Thymus (tissue), 11 donors: ENCODE measurements around the gene CD274. TPM values are rescaled to one million over a fixed set of nuclear protein-coding genes. Genes with fewer than 3 reads are reported as not detected.
"Not testable (repeated sequence)": the region's sequence is repeated elsewhere in the genome, so short reads cannot be mapped to it uniquely, and the experiment has no call there.

Experiments used
- DNase-seq, 9 donors: peaks; one replicate each; pipeline ENCODE4 v3.0.0-alpha.2; 2013; ENCODE audit warnings: low spot score in 9 of 9, low read depth in 6 of 9, missing footprints in 1 of 9
- H3K27ac ChIP-seq, 2 donors: one replicate each; pipeline ENCODE4 v1.5.1; 2013; ENCODE audit warnings: control low read depth in 1 of 2, low read depth in 1 of 2, low read length in 1 of 2, mild to moderate bottlenecking in 1 of 2, moderate library complexity in 1 of 2
- H3K27me3 ChIP-seq, 2 donors: one replicate each; pipeline ENCODE4 v1.5.1; 2013; ENCODE audit warnings: low read length in 1 of 2; ENCODE audit not compliant: control insufficient read depth in 2 of 2, insufficient read depth in 1 of 2
- H3K36me3 ChIP-seq, 2 donors: one replicate each; pipeline ENCODE4 v1.5.1; 2013; ENCODE audit warnings: low read length in 1 of 2, mild to moderate bottlenecking in 1 of 2, moderate library complexity in 1 of 2; ENCODE audit not compliant: control insufficient read depth in 2 of 2, insufficient read depth in 2 of 2
- H3K4me1 ChIP-seq, 2 donors: one replicate each; pipeline ENCODE4 v1.5.1; 2013; ENCODE audit warnings: low read length in 2 of 2; ENCODE audit not compliant: control insufficient read depth in 2 of 2, insufficient read depth in 2 of 2
- H3K4me3 ChIP-seq, 2 donors: one replicate each; pipeline ENCODE4 v1.5.1; 2013; ENCODE audit warnings: low read length in 2 of 2, control low read depth in 1 of 2, mild to moderate bottlenecking in 1 of 2
- H3K9me3 ChIP-seq, 2 donors: one replicate each; pipeline ENCODE4 v1.5.1; 2013; ENCODE audit warnings: low read length in 1 of 2, mild to moderate bottlenecking in 1 of 2; ENCODE audit not compliant: control insufficient read depth in 2 of 2, insufficient read depth in 1 of 2
- WGBS: extraction: QIAGEN DNeasy Blood & Tissue Kit; methylation state at CpG from one replicate; pipeline ENCODE4 v1.1.7; 2013; 5-methylcytosine and 5-hydroxymethylcytosine counted together
- polyA plus RNA-seq: library from polyadenylated mRNA; stranded (reverse); fragments of 200-250 nt; gene quantifications from one replicate; pipeline ENCODE4 v1.2.3, GENCODE V29; 2013
- total RNA-seq: library from RNA; stranded (reverse); fragments of 120-200 nt; gene quantifications from one replicate; pipeline ENCODE4 v1.2.4, GENCODE V29; 2013
- donor health status: healthy.

The CD274 gene
- total and polyA plus RNA-seq, 2 donors, result 10.9 to 21.7 TPM

DNA sequence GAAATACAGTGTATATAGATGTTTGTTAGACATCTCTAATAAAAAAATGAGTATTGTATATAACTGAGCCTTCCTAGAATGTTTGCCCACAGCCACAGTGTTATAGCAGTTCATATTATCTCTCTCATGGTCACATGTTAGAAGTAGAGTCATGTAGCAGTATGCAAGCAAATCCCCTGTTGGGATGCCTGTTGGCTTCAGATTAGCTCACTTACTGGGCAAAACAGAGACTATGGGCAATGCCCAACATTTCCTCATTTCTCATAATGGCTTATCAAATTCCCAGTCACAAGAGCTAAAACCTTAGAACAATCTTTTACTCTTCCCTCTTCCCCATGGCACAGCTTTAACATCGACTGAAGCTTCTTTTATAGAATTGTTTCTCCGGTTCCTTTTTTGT is 33.0 kb downstream of the CD274 start:
- H3K27ac ChIP-seq, result no peak overlapping the region
- no peaks in the 10 kb centered on the region for H3K27me3 ChIP-seq
- 76% methylated on average over 2 of the region's 2 CpGs for WGBS
- no peak for DNase-seq
- H3K4me1 ChIP-seq, result no peaks in the 10 kb centered on the region
- no peaks in the 10 kb centered on the region for H3K9me3 ChIP-seq
- H3K4me3 ChIP-seq, result no peak overlapping the region
- H3K36me3 ChIP-seq, result no peaks in the 10 kb centered on the region

DNA sequence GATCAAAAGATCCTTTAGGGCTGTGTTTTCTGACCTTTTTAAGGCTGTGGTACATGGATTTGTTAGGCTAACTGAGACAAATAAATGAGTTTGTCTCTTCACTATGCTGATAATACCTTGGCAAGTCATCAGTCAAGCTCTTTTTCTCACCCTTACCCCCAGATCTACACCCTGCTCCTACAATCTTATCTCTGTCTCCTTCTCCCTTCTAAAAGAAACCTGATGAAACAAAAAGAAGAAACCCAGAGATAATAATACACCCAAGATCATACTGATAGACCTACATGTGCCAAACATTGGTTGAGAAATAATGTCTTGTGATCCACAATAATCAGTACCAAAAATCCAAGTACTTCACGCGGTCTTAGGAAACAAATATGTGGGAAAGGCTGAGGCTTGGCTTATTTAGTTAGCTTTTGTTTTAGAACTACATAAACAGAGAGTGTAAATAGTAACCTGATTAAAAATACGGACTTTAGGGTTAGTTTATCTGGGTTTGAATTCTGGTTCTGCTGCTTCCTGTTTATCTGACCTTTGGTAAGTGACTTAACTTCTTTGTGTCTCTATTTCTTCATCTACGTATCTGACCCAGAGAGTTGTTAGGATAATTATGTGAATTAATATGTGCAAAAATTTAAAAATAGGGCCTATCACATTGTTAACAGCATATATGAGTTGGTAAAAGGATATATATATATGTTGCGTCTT is 35.2 kb downstream of the CD274 start:
- Histone ChIP-seq H3K27me3 (no peaks in the 10 kb centered on the region), H3K9me3 (no peaks in the 10 kb centered on the region), H3K4me3 (no peak overlapping the region)

DNA sequence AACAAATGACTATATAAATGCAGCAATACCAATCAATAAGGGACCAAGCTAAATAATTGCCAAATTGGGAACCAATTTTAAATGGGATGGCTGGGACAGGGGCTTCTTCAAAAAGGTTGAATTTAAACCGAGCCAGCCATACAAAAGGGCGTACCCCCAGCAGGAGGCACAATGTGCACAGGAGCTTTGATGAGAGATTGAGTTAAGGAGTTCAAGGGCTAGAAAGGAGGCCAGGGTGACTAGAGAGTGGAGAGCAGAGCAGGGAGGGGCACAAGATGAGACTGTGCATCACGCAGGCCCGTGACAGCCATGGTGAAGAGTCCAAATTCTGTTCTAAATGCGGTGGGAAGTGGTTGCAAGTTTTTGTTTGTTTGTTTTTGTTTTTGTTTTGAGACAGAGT is 36.6 kb downstream of the CD274 start:
- Histone ChIP-seq H3K27me3 (no peaks in the 10 kb centered on the region), H3K36me3 (no peaks in the 10 kb centered on the region), H3K27ac (no peak overlapping the region), H3K4me3 (no peak overlapping the region), H3K4me1 (no peaks in the 10 kb centered on the region), H3K9me3 (no peaks in the 10 kb centered on the region)
- WGBS, result over 99% methylated on average over 5 of the region's 5 CpGs
- no peak for DNase-seq

More for the DNA sequence above, 35.2 kb downstream of the CD274 start:
- no peak for DNase-seq
- H3K36me3 ChIP-seq, result no peaks in the 10 kb centered on the region
- no peaks in the 10 kb centered on the region for H3K4me1 ChIP-seq
- 97% methylated on average over 5 of the region's 5 CpGs for WGBS
- H3K27ac ChIP-seq, result no peak overlapping the region

DNA sequence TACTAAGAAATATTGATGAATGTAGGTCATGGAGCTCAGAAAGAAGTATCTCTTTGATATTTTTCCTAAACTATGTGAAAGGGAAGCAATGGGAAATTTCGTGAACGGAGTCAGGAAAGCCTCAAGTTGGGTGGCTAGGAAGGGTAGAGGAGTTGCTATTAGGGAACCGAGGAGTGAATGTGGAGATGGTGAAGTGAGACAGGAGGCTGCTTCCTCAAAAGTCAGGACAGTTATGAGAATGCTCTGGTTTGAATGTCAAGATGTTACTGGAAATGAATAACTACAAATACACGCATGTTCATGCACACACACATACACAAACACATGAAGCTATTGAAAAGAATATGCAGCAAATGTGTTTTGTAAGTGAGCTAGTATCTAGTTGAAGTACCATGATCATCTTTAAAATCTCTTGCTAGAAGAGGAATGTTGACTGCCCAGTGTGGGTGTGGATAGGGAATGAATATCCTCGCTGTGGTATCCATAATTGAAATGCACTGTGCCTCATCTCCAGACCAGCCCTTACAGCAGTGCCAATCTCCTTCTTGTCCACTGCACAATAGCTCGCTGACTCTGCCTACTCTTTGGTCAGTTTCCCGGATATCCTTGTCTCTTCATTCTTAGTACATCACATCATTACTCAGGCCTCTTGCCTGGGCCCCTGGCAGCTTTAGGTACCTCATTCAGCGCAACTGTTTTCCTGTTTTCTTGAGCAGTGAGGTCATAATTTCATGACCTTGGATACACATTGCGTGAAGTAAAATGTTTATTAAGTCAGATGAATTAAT is 38.1 kb downstream of the CD274 start:
- Histone ChIP-seq H3K9me3 (no peaks in the 10 kb centered on the region), H3K27ac (no peak overlapping the region), H3K27me3 (no peaks in the 10 kb centered on the region), H3K4me1 (no peaks in the 10 kb centered on the region), H3K4me3 (no peak overlapping the region), H3K36me3 (no peaks in the 10 kb centered on the region)
- WGBS, result 92% methylated on average over 9 of the region's 9 CpGs
- no peak for DNase-seq

DNA sequence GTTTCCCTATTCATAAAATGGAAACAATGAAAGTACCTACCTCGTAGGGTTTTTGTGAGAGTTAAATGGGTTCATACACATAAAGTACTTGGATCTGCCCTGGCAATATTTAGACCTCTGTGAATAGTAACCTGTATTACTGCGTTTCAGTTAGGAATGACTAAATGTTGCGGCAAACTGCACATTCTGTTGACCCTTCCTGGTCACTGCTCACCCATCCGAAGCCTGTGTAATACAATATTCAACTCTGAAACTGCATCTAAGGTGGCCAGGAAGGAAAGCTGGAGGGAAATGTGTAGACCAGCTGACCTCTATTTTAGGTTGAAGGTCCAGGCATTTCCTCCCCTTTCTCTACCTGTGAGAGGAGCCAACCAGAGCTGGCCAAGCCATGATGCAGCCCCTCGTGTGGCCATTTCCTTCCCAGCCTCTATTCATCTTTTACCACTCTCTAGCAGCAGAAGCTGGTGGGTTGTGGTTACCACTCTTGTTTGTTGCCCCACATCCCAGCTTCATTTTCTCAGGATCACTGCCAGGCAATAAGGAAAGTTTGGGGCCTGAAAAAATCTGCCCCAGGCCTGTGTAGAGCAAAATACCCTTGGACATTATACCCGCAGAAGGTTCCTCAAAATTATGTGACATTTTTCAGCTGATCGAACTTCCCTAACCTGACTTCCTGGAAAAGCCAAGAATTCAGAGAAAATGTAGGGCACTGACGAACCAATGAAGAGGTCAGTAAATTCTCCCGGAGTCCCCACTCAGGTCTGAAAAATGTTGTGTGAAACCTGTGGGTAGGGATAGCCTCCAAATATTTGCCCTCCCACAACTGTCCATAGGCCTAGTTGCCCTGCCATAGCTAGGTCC is 39.5 kb downstream of the CD274 start:
- no peak for DNase-seq
- no peak overlapping the region for H3K27ac ChIP-seq

DNA sequence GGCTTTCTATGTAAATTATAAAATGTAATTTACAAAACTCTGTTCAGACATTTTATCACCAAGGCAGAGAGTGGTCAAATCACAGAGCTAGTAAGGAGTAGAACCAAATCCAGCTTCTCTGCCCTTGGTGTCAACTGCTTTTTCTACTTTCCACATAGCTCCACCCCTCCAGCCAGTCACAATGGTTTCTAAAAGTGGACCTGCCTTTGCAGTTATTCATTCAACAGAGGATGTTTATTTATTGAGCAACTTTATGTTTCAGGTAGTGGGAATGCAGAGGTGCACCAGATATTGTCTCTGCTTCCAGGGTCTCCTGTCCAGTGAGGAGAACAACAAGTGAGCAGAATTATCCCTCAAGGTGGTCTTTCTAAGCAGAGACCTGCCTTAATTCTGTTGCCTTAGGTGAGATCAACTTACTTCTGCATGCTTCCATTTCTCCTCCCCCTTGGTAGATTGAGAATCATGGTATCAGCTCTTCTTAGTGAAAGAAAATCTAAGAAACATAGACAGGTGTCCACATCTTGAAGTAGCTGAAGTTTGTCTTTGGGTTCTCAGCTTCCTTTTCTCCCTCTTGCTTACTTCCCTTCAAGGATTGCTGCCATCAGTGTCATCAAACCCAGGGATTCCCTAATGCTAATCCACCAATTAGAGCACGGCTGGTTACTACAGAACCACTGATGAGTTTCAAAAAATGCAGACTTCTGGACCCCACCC is 42.8 kb downstream of the CD274 start:
- H3K36me3 ChIP-seq, result no peaks in the 10 kb centered on the region
- H3K27me3 ChIP-seq, result no peaks in the 10 kb centered on the region
- peak overlapping the region in 1 of 2 donors; percentile 12 for H3K27ac ChIP-seq
- WGBS, result 50% methylated on average over 1 of the region's 1 CpG
- no peak overlapping the region for H3K4me3 ChIP-seq
- peaks cover 0 to 4% of the 10 kb centered on the region in 2 donors for H3K4me1 ChIP-seq
- no peak for DNase-seq
- H3K9me3 ChIP-seq, result no peaks in the 10 kb centered on the region

More for the DNA sequence above, 39.5 kb downstream of the CD274 start:
- Histone ChIP-seq H3K4me1 (peaks cover 0 to 4% of the 10 kb centered on the region in 2 donors), H3K27me3 (no peaks in the 10 kb centered on the region), H3K9me3 (no peaks in the 10 kb centered on the region), H3K36me3 (no peaks in the 10 kb centered on the region), H3K4me3 (no peak overlapping the region)
- WGBS, result 84% methylated on average over 9 of the region's 9 CpGs

DNA sequence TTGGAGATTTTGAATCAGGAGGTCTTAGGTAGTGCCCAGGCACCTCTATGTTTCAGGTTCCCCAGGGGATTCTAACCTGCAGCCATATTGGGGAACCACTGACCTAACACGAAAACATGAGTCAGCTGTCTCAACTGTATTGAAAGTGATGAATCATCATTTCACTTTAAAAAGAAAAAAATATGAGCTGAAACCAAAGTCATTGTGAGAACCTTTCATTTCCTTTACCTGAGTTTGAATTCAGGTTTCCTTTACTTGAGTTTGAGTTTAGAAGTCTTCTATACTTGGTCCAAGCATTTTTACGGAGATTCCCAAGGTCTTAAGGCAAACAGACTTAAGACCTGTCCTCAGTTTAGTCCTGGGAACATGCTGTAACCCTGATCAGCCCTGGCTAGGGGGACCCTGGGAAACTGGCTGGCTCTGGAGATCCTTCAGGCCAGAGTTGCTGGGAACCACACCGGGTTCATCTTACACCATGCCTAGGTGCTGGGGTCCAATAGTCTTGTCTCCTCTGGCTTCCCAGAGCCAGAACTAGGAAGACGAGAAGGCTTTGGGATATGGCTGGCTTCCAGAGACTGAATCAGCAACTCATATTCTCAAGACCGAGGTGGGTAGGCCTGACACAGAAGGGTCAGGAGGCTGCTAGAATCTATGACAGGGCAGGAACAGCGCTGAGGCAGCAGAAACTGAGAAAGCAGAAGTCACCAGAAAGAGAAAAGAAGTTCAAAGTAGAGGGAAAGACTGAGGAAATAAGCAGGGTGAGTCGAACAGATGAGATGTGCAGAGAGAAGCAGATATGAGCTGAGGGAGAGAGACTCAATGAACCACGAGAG is 43.6 kb downstream of the CD274 start:
- DNase-seq, result peak in 1 of 9 donors; percentile 27

DNA sequence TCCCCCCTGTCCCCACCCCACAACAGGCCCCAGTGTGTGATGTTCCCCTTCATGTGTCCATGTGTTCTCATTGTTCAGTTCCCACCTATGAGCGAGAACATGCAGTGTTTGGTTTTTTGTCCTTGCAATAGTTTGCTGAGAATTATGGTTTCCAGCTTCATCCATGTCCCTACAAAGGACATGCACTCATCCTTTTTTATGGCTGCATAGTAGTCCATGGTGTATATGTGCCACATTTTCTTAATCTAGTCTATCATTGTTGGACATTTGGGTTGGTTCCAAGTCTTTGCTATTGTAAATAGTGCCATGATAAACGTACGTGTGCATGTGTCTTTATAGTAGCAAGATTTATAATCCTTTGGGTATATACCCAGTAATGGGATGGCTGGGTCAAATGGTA is 44.4 kb downstream of the CD274 start:
- H3K4me3 ChIP-seq, H3K27ac ChIP-seq, H3K36me3 ChIP-seq, H3K27me3 ChIP-seq, H3K4me1 ChIP-seq, H3K9me3 ChIP-seq, DNase-seq: not testable (repeated sequence)
- 93% methylated on average over 3 of the region's 3 CpGs for WGBS

More for the DNA sequence above, 43.6 kb downstream of the CD274 start:
- Histone ChIP-seq H3K27me3 (no peaks in the 10 kb centered on the region), H3K27ac (peak overlapping the region; percentile 31 to 70), H3K4me3 (no peak overlapping the region), H3K9me3 (no peaks in the 10 kb centered on the region), H3K36me3 (no peaks in the 10 kb centered on the region), H3K4me1 (peaks cover 0 to 4% of the 10 kb centered on the region in 2 donors)
- WGBS, result 51% methylated on average over 8 of the region's 8 CpGs
